GM12874 (cell line): Measurements from ENCODE around the gene L3MBTL2.

Experiments
- TF ChIP-seq, protein P1 (sequence below): IDR thresholded peaks from 2 replicates; pipeline ENCODE4 v1.5.1; 2011; ENCODE audit warnings: low read depth, mild to moderate bottlenecking, control low read depth, low read length, moderate library complexity; ENCODE audit not compliant: insufficient read depth

L3MBTL2 gene

DNA sequence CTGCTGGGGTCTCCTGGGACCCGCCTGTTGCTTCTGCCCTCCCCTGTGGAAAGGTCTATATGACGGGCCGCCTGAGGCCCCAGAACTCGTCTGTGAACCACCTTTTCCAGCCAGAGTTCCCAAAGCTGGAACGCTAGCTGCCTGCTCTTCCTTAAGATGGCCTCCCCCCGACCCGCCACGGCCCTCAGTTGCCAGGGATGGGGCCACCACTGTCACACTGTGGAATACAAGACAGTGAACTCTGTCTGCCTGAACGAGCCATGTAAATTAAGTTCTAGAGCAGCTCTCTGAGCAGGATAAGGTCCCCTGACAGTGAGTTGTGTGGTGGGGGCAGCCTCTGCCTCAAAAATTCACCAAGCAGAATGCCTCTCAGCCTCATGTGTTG lies 25.3 kb downstream of the L3MBTL2 start:
- TF ChIP-seq, protein P1, sequence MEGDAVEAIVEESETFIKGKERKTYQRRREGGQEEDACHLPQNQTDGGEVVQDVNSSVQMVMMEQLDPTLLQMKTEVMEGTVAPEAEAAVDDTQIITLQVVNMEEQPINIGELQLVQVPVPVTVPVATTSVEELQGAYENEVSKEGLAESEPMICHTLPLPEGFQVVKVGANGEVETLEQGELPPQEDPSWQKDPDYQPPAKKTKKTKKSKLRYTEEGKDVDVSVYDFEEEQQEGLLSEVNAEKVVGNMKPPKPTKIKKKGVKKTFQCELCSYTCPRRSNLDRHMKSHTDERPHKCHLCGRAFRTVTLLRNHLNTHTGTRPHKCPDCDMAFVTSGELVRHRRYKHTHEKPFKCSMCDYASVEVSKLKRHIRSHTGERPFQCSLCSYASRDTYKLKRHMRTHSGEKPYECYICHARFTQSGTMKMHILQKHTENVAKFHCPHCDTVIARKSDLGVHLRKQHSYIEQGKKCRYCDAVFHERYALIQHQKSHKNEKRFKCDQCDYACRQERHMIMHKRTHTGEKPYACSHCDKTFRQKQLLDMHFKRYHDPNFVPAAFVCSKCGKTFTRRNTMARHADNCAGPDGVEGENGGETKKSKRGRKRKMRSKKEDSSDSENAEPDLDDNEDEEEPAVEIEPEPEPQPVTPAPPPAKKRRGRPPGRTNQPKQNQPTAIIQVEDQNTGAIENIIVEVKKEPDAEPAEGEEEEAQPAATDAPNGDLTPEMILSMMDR: no peak

DNA sequence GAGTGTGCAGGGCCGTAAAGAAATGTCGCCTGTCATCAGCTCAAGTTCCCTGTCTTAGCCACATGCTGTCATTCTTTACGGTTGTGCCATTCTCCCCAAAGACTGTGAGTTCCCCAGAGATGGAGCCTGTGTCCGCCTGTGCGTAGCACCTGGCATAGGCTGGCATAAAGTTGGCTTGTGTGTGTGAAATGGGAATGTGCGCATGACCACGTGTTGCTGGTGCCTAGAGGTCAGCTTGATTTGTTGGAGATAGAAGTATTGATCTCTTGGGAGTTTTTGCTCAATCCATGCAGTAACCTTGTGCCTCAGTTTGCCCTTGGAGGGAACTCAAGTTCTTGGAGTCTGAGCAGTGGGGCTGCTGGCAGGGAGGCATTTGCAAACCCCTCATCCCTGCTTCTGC lies 26.3 kb downstream of the L3MBTL2 start:
- TF ChIP-seq, protein P1: no peak

DNA sequence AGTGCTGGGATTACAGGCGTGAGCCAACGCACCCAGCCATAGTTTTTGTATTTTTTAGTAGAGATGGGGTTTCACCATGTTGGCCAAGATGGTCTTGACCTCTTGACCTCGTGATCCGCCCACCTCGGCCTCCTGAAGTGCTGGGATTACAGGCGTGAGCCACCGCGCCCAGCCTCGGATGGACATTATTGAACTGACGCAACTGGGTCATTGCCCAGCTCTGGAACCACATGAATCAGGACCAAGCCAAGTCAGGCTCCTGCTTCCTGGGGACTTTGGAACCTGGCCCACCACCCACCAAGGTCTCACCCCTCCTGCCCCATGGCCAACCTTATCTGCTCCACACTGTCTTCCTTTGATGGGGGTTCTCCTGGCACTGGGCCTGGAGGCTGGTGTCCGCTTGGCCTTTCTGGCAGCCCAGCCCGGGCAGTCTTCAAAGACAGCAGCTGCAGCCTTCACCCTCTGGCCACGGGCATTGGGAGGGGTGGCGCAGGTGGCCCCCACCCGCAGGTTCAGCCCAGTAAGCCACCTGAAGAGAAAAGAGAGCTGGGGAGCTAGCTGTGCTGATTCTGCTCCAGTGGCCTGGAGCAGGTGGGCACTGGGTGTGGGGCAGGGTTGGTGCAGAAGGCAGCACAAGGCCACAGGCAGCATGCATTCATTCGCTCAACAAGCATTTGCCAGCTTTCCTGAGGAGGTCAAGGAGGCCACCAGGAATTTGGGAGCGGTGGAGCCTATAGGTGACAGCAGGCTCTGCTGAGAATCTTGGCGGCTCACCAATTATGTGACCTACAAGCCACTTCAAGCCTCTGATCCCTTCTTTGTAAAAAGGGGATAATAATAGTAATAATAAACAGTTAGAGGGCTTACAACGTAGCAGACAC lies 29.9 kb downstream of the L3MBTL2 start:
- TF ChIP-seq, protein P1: no peak

DNA sequence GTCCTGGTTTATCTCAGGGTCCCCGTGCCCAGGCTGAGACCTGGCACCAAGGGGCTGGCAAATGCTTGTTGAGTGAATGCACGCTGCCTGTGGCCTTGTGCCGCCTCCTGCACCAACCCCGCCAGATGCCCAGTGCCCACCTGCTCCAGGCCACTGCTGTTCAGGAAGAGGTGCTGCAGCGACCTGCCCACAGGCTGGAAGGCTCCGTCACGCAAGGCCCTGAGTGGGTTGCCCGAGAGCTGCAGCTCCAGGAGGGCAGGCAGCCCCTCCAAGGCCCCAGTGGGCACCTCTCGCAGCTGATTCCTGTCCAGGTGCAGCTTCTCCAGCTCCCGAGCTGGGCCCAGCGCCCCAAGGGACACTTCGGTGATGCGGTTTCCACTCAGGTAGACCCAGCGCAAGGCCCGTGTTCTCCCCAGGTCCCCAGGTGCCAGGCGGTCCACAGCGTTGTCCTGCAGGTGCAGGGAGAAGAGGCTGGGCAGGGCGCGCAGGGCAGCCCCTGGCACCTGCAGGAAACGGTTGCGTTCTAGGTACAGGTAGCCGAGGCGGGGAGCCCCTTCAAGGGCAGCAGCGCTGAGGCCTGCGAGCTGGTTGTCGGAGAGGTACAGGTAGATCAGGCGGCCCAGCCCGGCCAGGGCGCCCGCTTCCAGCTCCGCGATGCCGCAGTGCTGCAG lies 32.1 kb downstream of the L3MBTL2 start:
- TF ChIP-seq, protein P1: no peak

DNA sequence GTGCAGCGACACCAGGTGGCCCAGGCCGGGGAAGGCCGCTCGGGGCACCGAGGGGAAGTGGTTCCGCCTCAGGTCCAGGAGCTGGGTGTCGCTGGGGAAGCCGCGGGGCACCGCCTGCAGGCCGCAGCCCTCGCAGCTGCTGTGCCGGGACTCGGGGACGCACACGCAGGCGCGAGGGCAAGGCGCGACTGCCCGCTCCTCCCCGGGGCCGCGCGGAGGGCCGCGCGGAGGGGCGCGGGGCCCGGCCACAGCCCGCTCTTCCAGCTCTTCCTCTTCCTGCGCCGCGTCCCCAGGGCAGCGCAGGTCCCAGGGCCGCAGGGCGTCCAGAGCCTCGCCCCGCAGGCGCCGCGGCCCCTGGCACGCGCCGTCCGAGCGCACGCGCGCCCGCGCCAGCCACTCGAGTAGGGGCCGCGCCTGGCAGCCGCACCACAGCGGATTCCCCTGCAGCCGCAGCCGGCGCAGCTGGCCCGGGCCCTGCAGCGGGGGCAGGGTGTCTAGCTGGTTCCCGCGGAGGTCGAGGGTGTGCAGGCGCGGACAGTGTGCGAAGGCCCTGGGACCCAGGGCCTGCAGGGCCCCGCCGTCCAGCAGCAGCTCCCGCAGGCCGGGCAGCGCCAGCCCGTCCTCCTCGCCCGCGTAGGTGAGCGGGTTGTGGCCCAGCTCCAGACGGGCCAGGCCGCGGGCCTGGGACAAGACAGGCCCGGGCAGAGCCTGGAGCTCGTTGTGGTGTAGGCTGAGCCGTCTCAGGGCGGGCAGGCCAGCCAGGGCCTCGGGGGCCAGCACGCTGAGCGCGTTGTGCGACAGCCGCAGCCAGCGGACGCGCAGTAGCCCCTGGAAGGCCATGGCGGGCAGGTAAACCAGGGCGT lies 32.8 kb downstream of the L3MBTL2 start:
- TF ChIP-seq, protein P1: peak; percentile 91

DNA sequence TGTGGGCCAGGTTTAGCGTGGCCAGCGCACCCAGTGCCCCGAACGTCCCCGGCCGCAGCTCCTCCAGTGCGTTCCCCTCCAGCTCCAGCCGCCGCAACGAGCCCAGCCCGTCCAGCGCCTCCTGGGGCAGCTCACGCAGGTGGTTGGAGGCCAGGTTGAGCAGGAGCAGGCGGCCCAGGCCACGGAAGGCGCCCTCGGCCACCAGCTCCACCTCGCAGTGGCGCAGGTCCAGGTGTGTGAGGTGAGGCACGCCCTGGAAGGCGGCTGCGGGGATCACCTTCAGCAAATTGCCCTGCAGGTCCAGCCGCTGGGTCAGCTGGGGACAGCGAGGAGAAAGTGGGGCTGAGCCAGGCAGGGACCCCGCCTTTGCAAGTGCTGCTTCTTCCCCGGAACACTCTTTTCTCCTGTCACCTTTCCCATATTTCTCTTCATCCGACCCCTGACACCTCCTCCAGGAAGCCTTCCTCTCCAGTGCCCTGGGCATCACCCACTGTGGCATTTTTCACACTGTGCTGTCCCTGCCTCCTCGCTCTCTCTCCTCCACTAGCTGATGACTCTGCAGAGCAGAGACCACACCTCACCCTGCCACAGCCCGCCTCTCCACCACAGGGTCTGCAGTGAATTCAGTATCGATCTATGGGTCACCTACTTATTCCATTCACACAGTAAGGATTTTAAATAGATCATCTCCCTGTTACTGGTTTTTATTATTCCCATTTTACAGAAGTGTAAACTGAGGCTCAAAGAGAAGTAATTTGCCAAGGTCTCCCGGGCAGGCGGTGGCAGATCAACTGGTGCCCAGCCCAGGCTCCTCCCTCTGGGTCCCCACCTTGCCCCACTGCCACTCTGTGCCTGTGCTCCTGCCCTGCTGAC lies 33.7 kb downstream of the L3MBTL2 start:
- TF ChIP-seq, protein P1: no peak
